Adrenal gland (tissue), 12 donors: ENCODE data around the gene MEI4. TPM values are rescaled to one million over a fixed set of nuclear protein-coding genes. Genes with fewer than 3 reads are reported as not detected.

ENCODE experiments used
- DNase-seq, 7 donors: peaks; one replicate each; pipeline ENCODE4 v3.0.0-alpha.2; 2019 to 2020
- H3K27ac ChIP-seq, 5 donors: fragments of 200-600 bp; sonication (generic) in 4 of 5; 1 replicate in 3 of 5; 2 replicates in 2 of 5; pipeline versions ENCODE4 v1.5.1 to v1.8.0; 2016 to 2020; ENCODE audit warnings: mild to moderate bottlenecking in 1 of 5
- H3K27me3 ChIP-seq: fragments of 200-600 bp; 2 replicates; pipeline ENCODE4 v1.8.0; 2021
- H3K36me3 ChIP-seq, 2 donors: fragments of 200-600 bp; replicated peaks in 1 of 2; 1 replicate in 1 of 2; 2 replicates in 1 of 2; pipeline versions ENCODE4 v1.5.1 to v1.8.0; 2018 to 2022
- H3K4me1 ChIP-seq, 2 donors: fragments of 200-600 bp; replicated peaks in 1 of 2; 1 replicate in 1 of 2; 2 replicates in 1 of 2; pipeline versions ENCODE4 v1.5.1 to v1.8.0; 2018 to 2021
- H3K4me3 ChIP-seq, 4 donors: fragments of 200-600 bp; sonication (generic) in 3 of 4; one replicate each; pipeline ENCODE4 v1.5.1; 2016 to 2018
- H3K9me3 ChIP-seq, 3 donors: fragments of 200-600 bp; sonication (generic) in 1 of 3; replicated peaks in 1 of 3; 1 replicate in 2 of 3; 2 replicates in 1 of 3; pipeline versions ENCODE4 v1.5.1 to v1.8.0; 2016 to 2021
- POLR2A ChIP-seq, 2 donors: fragments of 450-650 bp; IDR thresholded peaks; one replicate each; pipeline ENCODE4 v1.6.1; 2017; ENCODE audit warnings: antibody characterized with exemption in 2 of 2, mild to moderate bottlenecking in 2 of 2, moderate library complexity in 1 of 2
- WGBS, 4 donors: extraction: QIAGEN DNeasy Blood & Tissue Kit in 2 of 4; methylation state at CpG; one replicate each; pipeline versions ENCODE4 v1.1.5 to v1.1.7; 2013 to 2017; 5-methylcytosine and 5-hydroxymethylcytosine counted together
- intact Hi-C, 2 donors: fragments of 100-400 bp; cut with DNase I; formaldehyde crosslinking; loops; one replicate each; pipeline versions ENCODE4 v1.14.1 to v1.15.0; 2022 to 2023
- polyA plus RNA-seq, 3 donors: library from polyadenylated mRNA; stranded (reverse); fragments of 200-250 nt in 2 of 3; fragments of 350-450 nt in 1 of 3; fragmentation: Illumina TruSeq in 1 of 3; extraction: RNeasy Lipid Tissue Mini Kit (QIAGEN cat#74804) in 1 of 3; gene quantifications; one replicate each; pipeline ENCODE4 v1.2.3, GENCODE V29; 2013 to 2014
- total RNA-seq, 9 donors: library from RNA; depleted of rRNA in 4 of 9; stranded (reverse); fragments of >200 nt in 4 of 9; fragments of 120-200 nt in 1 of 9; fragmentation: NEBNext Ultra II Directional in 1 of 9; extraction: Animal tissue kit (Norgen Biotek cat#: 25700) in 1 of 9; gene quantifications; one replicate each; pipeline versions ENCODE4 v1.1.0 to v1.2.4, GENCODE V29; 2013 to 2023
- TF ChIP-seq, protein P1 (sequence below), 6 experiments: fragments of 450-650 bp in 4 of 6; fragments of 200-600 bp in 2 of 6; sonication (generic) in 1 of 6; IDR thresholded peaks; 1 replicate in 5 of 6; 2 replicates in 1 of 6; pipeline versions ENCODE4 v1.5.1 to v1.8.0; 2016 to 2021; ENCODE audit warnings: antibody characterized with exemption in 6 of 6, mild to moderate bottlenecking in 2 of 6, moderate library complexity in 1 of 6
- donor health status: healthy with polysubstance abuse.
- donor health status: Bipolar disorder and iron deficiency.
- donor health status: DM: yes; HTN: yes; CAD: no.
- donor health status: DM: no; HTN: no; CAD: no.
- donor health status: DM: no; HTN: no; CAD: no.
- donor health status: DM: yes; HTN: yes; CAD: no.

Gene MEI4
- total and polyA plus RNA-seq, 12 donors = 0.16 to 2.8 (median 0.66) TPM

DNA sequence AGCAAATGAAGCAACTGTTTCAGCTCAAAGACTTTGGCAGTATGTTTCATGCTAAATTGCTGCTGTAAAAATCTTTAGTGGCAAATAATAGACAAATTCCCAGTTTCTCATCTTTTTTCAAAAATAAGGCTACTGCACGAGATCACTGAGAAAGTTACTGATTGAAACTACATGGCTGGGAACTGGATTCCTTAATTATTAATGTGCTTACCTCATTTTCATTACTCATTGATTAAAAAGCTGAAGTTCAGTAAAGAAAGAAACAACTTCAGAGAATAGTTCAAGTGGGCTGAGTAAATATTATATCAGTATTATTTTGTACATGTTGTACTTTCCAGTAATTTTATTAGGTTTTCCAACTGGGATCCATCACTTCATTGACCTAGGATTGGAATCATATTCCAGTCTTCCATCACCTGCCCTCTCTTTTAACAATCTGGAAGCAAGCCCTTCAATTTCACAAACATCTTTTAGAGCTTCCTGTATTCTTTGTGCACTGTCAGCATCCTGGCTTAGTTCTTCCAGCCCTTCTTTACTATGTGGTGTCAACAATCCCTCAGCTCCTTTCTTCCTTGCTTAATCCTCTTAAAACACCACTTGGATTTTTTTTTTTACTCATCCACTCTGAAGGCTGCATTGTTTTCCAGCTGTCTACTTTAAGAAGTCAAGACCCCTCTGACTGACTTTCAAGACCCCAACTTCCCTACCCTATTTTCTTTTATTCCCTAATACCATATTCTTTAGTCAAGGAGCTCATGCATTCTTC is 4.3 kb downstream of the MEI4 start:
- TF ChIP-seq, protein P1, sequence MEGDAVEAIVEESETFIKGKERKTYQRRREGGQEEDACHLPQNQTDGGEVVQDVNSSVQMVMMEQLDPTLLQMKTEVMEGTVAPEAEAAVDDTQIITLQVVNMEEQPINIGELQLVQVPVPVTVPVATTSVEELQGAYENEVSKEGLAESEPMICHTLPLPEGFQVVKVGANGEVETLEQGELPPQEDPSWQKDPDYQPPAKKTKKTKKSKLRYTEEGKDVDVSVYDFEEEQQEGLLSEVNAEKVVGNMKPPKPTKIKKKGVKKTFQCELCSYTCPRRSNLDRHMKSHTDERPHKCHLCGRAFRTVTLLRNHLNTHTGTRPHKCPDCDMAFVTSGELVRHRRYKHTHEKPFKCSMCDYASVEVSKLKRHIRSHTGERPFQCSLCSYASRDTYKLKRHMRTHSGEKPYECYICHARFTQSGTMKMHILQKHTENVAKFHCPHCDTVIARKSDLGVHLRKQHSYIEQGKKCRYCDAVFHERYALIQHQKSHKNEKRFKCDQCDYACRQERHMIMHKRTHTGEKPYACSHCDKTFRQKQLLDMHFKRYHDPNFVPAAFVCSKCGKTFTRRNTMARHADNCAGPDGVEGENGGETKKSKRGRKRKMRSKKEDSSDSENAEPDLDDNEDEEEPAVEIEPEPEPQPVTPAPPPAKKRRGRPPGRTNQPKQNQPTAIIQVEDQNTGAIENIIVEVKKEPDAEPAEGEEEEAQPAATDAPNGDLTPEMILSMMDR (IDR thresholded peaks at IDR 0.05) = no peak
- TF ChIP-seq POLR2A (IDR thresholded peaks at IDR 0.05) = no peak
- no peaks in the 10 kb centered on the region for H3K36me3 ChIP-seq
- DNase-seq = no peak
- no peaks in the 10 kb centered on the region for H3K27me3 ChIP-seq
- WGBS, 4 donors = 71 to 78% (median 74%) methylated on average over 1 of the region's 1 CpG
- H3K27ac ChIP-seq = no peak overlapping the region
- intact Hi-C loops = no loop called here
- no peaks in the 10 kb centered on the region for H3K9me3 ChIP-seq
- H3K4me3 ChIP-seq = no peak overlapping the region
- H3K4me1 ChIP-seq = no peaks in the 10 kb centered on the region

DNA sequence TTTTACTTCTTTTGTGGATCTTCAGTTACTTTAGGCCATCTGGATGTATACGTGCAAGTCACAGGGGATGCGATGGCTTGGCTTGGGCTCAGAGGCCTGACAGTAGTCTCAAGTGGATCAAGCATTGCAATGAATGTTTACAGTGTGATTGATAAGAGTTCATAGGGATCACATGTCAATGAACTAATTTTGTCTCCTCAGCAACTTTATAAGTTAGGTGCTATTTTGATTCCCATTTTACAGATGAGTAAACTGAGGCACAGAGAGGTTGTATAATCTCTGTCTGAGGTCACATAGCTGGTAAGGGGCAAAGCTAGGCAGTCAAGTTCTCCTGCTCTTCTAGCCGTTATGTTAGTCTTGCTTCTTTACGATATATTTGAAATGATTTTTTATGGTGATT is 13.5 kb downstream of the MEI4 start:
- no peak for DNase-seq
- Histone ChIP-seq H3K4me3 (no peak overlapping the region), H3K27ac (no peak overlapping the region), H3K9me3 (no peaks in the 10 kb centered on the region), H3K27me3 (no peaks in the 10 kb centered on the region), H3K4me1 (no peaks in the 10 kb centered on the region), H3K36me3 (no peaks in the 10 kb centered on the region)
- TF ChIP-seq, protein P1 (IDR thresholded peaks at IDR 0.05) = no peak
- no peak for TF ChIP-seq POLR2A (IDR thresholded peaks at IDR 0.05)
- WGBS, 4 donors = 81 to 99% (median 93%) methylated on average over 4 of the region's 4 CpGs
- intact Hi-C loops = no loop called here

DNA sequence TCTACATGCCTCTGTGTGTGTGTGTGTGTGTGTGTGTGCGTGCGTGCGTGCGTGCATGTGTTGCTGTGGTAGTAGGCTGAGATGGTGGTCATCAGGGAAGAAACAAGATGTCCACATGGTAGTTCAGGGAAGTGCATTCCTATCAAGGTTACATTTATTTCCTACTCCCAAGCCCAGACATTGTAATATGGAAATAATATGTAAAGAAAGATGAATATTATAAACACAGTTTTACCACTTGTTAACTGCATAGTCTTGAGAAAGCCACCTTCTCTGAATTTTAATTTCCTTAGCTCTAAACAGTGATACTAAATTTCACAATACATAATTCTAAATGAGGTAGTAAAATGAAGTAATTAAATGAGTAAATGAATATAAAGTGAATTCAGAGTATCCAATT is 14.0 kb downstream of the MEI4 start:
- TF ChIP-seq, protein P1 (IDR thresholded peaks at IDR 0.05) = no peak
- TF ChIP-seq POLR2A (IDR thresholded peaks at IDR 0.05) = no peak
- no peak for DNase-seq
- H3K36me3 ChIP-seq = no peaks in the 10 kb centered on the region
- H3K27me3 ChIP-seq = no peaks in the 10 kb centered on the region
- H3K4me1 ChIP-seq = no peaks in the 10 kb centered on the region
- no peak overlapping the region for H3K4me3 ChIP-seq
- WGBS, 4 donors = 65 to 90% (median 75%) methylated on average over 4 of the region's 4 CpGs
- H3K27ac ChIP-seq = no peak overlapping the region
- H3K9me3 ChIP-seq = no peaks in the 10 kb centered on the region
- intact Hi-C loops = no loop called here

DNA sequence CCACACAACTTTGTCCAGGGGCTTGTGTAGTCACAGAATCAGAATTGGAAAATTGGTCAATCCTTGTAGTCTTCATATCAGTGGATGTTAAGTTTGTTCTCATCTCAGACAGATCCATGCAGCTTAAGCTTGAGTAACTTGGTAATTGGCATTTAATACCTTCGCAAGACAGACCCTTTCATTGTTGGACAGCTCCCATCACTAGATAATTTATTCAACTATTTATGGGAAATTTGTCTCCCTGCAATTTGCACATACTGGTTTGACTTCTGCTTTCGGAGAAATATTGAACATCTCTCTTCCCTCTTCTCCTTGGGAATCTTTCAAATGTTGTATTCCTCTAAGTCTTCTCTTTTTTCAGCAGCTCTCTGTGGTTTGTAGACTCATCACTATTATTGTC is 17.1 kb downstream of the MEI4 start:
- no peaks in the 10 kb centered on the region for H3K4me1 ChIP-seq
- DNase-seq = no peak
- intact Hi-C loops = no loop called here
- H3K9me3 ChIP-seq = no peaks in the 10 kb centered on the region
- no peak overlapping the region for H3K27ac ChIP-seq
- H3K4me3 ChIP-seq = no peak overlapping the region
- H3K27me3 ChIP-seq = no peaks in the 10 kb centered on the region
- 87 to 90% (median 89%) methylated on average over 2 of the region's 2 CpGs for WGBS, 4 donors
- TF ChIP-seq POLR2A (IDR thresholded peaks at IDR 0.05) = no peak
- TF ChIP-seq, protein P1 (IDR thresholded peaks at IDR 0.05) = no peak
- no peaks in the 10 kb centered on the region for H3K36me3 ChIP-seq
